ENCODE results near the gene SIRT3.
"Not testable (repeated sequence)": the region's sequence is repeated elsewhere in the genome, so short reads cannot be mapped to it uniquely, and the experiment has no call there.

Gene SIRT3

DNA sequence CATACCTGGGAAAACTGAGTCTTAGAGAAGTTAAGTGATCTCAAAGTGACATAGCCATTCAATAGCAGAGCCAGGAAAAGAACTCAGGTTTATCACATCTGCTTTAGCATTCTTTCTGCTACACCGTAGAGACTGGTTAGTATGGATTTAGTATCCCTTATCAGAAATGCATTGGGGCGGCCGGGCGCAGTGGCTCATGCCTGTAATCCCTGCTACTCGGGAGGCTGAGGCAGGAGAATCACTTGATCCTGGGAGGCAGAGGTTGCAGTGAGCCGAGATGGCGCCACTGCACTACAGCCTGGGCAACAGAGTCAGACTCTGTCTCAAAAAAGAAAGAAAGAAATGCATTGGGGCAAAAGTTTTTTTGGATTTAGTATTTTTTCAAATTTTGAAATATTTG, 2.2 kb upstream of the SIRT3 start:
- DNase-seq: not testable (repeated sequence)

GRCh38 chr11:236774-237767, 929 bp upstream of the SIRT3 start, which contains the start of gene PSMD13:
PSMD13 (plus strand) TSS chr11:236976; CDS start chr11:237050, 74 bp downstream.
- peak; percentile 94 for DNase-seq

DNA sequence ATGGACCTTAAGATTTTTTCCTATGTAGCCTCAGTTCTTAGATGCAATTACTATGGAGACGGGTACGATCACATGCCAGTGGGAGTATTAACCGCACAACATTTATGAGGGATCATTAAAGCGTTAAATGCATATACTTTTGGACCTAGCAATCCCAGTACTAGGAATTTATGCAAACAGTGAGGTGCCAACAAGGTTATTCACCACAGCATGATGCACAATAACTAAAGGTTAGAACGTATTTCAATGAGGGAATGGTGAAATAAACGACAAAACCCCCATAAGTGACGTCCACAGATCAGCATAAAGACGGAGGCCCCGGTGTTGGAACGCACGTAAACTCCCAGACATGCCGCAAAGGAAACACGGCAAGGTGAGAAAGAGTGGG, 539 bp downstream of the SIRT3 start:
- peak; percentile 81 for DNase-seq

DNA sequence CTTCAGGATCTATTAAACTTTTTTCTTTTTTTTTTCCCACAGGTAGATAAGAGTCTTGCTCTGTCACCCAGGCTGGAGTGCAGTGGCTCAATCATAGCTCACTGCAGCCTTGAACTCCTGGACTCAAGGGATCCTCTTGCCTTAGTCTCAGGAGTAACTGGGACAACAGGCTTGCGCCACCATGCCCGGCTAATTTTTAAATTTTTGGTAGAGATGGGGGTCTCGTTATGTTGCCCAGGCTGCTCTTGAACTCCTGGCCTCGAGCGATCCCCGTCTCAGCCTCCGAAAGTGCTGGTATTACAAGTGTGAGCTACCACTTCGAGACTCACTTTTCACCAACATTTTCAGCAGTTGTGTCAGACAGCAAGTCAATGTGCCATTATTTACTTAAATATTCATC, 962 bp downstream of the SIRT3 start:
- no peak for DNase-seq

GRCh38 chr11:232783-233565, 3.2 kb downstream of the SIRT3 start:
- DNase-seq: no peak

GRCh38 chr11:230431-230830, 5.7 kb downstream of the SIRT3 start:
- DNase-seq: no peak

GRCh38 chr11:227824-228379, 8.2 kb downstream of the SIRT3 start:
- no peak for DNase-seq

GRCh38 chr11:225734-226453, 10.2 kb downstream of the SIRT3 start:
- DNase-seq: peak; percentile 37

DNA sequence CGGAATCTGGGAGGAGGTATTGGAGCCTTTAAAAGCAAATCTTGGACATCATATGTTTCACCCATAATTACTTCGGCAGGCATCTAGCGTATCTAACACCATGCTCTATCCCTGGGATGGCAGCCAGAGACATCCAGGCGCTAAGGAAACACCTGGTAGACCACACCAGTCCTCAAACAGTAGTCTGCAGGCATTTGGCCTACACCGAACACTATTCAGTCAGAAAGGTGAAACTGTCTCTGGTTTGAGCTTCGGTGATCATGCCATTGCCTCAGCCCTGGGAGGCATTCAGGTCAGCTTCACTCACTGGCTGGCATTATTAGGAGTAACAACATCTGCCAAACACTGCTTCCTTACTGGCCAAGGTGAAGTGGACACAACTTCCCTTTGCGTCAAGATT, 11.7 kb downstream of the SIRT3 start:
- DNase-seq: no peak

DNA sequence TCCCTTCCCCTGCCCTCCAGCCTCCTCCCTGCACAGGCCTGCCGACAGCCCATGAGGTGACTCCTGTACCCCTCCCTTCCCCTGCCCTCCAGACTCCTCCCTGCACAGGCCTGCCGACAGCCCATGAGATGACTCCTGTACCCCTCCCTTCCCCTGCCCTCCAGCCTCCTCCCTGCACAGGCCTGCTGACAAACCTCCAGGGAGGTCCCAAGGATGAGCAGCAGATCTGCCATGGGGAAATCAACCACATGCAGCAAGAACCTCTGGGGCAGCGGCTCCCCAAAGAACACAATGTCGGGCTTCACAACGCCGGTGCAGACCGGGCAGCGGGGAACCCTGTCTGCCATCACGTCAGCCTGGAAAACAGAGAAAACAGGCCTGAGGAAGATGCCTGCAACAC, 12.3 kb downstream of the SIRT3 start:
- DNase-seq: no peak

- DNase-seq: no peak
These were observed 12.9 kb downstream of the SIRT3 start for GRCh38 chr11:223026-223789.

DNA sequence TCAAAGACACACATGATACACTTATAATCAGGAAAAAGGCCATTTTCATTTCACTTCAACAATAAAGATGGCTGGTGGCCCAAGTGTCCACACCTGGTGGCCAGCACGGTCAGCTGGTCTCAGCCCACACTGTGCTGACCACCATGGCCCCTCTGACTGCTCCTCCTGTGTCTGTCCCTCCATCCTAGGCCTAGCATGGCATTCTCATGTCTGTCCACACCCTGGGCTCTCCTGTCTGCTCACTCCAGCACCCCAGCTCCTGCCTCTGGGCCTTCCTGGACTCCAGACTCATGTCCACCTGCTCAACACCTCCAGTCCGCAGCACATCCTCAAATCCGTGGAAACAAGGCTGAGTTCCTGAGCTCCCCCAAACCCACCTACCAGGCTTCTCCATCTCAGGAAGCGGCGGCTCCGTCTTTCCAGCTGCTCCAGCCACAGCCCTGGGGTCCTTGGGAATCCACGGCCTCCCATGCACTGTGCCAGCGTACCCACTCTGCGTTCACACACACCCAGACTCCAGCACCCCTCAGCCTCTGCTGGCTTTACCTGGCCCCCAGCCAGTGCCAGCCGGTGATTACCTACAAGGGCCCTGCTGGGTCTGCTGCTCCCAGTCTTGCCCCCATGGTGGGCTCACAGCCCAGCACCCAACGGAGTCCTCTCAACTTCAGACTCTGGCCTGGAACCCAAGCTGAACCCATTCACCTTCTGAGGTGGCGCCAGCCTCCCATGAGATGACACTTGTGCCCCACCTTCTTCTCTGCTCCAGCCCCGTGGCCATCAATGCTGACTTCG, 13.9 kb downstream of the SIRT3 start:
- no peak for DNase-seq

- DNase-seq: no peak
These were observed 14.6 kb downstream of the SIRT3 start for GRCh38 chr11:221539-221938.

DNA sequence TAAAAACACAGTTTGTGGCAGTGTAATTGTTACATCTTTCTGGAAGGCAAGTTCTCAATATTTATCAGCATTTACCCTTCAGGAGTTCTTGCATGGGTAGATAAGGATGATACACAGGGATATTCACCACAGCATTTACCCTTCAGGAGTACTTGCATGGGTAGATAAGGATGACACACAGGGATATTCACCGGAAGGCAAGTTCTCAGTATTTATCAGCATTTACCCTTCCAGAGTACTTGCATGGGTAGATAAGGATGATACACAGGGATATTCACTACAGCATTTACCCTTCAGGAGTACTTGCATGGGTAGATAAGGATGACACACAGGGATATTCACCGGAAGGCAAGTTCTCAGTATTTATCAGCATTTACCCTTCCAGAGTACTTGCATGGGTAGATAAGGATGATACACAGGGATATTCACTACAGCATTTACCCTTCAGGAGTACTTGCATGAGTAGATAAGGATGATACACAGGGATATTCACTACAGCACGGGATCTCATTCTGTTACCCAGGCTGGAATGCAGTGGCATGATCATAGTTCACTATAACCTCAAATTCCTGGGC, 15.4 kb downstream of the SIRT3 start:
- not testable (repeated sequence) for DNase-seq

DNA sequence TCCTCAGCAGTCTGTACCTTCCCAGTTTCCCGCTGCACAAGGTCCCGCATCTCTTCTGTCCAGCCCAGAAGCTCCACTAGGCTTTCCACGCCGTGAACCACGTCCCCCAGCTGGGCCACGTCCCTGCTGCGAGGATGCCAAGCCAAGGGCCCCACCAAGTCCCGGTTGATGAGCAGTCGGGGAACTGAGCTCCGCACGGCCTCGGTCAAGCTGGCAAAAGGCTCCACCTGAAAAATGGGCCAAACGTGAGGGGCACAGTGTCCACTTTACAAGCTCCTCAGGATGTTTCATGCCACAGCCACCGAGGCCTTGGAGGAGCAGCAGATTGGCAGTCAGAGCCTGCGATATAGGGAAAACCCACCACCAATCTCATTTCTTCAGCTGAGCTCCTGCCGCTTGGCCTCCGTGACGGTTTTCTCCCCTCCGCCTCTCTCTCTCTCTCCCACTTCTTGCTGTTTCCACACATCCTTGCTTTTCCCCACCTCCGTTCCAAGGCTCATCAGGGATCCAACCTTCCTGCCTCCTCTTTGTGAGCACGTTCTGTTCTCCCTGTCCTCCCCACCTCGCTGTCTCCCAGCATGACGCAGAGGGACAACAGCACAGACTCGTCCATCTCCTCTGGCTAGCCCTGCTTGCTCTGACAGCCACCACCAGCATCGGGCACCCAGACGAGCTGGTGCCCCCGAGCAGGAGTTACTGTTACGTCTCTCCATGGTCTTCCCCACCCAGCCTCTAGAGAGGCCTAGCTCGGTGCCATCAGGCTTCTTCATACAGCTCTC, 17.1 kb downstream of the SIRT3 start:
- no peak for DNase-seq

DNA sequence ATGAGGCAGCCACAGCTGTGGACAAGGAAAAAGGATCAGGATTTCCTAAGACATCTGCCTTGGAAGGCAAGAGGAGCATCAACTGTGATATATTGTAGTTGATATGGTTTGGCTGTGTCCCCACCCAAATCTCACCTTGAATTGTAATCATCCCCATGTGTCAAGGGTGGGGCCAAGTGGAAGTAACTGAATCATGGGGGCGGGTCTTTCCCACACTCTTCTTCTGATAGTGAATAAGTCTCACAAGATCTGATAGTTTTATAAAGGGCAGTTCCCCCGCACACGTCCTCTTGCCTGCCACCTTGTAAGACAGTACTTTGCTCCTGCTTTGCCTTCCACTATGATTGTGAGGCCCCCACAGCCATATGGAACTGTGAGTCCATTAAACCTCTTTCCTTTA, 18.4 kb downstream of the SIRT3 start:
- no peak for DNase-seq

DNA sequence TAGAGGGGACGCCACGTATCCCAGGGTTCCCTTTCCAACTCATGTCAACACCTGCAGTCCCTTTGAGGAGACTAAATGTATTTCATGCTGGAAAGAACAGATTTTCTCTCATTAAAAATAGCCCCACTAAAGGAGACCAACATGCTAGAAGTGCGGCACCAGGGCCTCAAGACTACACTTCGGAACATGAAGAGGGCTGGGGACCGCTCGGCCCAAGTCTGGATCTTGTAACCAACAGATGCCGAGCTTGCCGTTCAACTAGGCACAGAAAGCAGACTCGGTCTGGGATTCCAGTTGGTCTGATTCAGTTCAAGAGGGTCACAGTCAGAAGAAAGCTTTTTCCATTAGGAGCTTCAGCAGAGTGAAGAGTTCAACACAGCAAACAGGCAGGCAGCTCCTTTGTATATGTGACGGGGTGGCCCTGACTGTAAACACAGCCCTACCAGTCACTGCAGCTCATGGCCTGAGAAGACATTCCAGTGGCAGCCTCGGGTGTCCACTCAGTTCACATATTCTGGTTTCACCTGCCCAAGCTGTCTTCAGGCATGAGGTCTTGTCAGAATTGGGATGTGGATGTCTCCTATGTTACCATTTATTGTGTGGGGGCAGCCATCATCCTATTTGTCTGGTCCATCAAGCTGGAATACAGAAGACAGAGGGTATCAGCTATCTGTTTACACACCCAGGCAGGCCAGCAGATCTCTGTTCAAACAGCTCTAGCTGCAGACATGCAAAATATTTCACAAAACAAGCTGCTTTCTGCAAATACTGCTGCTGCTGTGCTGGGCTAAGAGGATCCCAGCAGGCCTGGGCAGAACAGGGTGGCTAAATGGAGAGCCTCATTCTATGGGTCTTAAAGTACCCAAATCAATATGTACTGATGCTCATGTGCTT, 19.8 kb downstream of the SIRT3 start:
- no peak for DNase-seq

DNA sequence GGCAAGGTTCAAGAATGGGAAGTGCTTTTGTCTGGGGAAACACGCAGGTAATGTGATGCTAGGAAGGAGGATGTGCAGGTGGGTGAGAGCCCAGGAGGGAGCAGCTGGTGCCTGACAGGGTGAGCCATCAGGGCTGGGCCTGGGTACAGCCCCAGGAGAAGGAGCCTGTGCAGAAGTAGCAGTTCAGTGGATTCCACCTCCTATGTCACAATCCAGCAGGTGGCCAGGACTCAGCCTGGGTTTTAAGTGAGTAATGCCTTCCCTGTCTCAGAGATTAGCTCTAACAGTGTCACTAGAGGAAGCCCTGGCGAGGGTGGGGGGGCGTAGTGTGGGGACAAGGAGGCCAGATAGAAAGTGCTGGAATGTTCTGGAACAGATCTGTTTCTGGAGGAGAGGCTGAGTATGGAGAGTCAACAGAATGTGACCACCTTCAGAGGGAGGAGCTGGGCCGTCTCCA, 20.5 kb downstream of the SIRT3 start:
- no peak for DNase-seq

DNA sequence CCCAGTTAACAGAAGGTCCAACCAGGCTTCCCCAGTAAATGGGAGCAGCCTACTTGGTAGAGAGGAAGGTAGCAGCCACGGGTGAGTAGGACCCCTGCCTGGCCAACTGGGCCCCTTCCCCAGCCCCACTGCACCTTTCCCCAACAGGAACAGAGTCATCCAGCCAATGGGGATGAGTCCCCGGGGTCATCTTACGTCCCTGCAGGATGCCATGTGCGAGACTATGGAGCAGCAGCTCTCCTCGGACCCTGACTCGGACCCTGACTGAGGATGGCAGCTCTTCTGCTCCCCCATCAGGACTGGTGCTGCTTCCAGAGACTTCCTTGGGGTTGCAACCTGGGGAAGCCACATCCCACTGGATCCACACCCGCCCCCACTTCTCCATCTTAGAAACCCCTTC, 22.1 kb downstream of the SIRT3 start:
- DNase-seq: no peak
